Measurements from ENCODE around the gene NFRKB.

GRCh38 chr11:129917231-129917630 is 21.9 kb upstream of the NFRKB start:
- TF ChIP-seq CTCF (IDR thresholded peaks at IDR 0.05) (no peak), POLR2A (IDR thresholded peaks at IDR 0.05) (no peak)

Measured in thyroid gland (tissue), 4 donors.